GM19468 (cell line): ENCODE measurements around the gene ITSN1.

ENCODE experiments used
- ATAC-seq: cut with Tn5 transposase; IDR thresholded peaks from one replicate; pipeline ENCODE4 v1.9.1; 2021; ENCODE audit warnings: mild to moderate bottlenecking, moderate library complexity, moderate number of reproducible peaks; ENCODE audit not compliant: unreplicated experiment; ENCODE audit errors: extremely low read depth

The ITSN1 gene

DNA sequence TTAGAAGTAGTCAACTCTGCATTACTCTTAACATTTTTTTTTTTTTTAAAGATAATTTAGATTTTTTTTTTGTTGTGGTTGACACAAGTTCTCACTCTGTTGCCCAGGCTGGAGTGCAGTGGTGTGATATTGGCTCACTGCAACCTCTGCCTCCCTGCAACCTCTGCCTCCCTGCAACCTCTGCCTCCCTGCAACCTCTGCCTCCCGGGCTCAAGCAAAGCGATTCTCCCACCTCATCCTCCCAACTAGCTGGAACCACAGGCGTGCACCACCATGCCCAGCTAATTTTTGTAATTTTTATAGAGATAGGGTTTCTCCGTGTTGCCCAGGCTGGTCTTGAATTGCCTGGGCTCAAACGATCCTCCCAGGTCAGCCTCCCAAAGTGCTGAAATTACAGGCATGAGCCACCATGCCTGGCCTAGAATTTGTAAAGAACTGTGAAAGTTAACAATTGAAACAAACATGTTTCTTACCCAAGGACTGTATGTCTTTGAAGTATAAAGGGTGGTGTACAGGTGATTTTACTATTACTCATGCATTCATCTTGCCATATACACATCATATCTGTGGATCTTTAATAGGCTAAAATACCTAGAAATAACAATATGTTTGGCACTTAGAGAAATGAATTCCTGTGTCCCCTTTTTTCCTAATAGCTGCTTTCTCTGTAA lies 158.6 kb downstream of the ITSN1 start:
- no peak for ATAC-seq

DNA sequence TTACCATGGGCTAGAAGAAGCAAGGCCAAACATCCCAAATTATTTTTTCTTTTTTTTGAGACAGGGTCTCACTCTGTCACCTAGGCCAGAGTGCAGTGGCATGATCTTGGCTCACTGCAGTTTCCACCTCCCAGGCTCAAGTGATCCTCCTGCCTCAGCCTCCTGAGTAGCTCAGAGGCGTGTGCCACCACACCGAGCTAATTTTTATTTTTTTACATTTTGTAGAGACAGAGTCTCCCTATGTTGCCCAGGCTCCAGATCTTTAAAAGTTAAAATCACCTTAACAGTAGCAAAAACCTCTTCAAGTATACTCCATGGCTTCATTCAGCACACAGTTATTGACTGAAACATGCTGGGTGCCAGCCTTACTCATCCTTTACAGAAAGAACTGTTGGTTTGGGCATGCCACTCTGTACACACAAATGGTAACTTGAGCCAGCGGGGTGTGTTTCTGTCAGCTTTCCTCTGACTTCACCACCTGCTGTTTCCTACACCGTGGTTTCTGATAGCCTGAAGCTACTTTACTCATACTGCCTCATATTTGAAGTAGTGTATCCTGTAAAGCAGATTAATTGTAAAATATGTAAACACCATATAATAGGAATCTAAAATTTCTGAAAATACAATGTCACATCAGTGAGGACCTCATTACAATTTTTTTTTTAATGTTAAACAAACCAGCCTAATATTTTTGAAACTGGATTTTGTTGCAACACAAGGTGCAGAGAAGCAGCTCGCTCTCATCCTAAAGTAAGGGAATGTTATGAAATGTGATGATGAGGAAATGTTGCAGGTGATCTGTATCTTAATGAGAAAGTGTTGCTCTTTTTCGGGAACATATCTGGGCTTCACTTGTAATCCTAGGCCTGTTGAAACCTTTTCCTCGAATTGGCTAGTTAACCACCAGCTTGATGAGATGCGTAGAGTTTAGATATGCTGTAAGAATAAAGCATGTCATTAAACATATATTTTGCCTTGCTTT lies 159.4 kb downstream of the ITSN1 start:
- ATAC-seq = no peak

DNA sequence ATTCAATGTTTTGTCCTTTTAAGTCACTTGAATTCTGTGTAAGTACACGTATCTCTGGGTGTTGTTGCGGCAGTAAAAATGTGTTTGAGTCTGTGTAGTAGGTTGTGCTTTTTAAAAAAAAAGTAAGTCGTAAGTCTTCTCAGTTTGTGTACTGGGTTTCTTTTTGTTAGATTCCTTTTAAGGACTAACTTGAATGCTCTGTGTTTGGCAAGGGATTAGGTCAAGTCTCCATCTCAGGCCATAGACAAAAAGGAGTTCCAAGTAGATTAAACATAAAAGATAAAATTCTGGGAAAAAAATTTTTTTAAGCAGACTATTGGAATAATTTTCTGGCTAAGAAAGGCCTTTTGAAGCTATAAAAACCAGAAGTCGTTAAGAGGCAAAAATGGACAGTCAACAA lies 160.2 kb downstream of the ITSN1 start:
- ATAC-seq = no peak

DNA sequence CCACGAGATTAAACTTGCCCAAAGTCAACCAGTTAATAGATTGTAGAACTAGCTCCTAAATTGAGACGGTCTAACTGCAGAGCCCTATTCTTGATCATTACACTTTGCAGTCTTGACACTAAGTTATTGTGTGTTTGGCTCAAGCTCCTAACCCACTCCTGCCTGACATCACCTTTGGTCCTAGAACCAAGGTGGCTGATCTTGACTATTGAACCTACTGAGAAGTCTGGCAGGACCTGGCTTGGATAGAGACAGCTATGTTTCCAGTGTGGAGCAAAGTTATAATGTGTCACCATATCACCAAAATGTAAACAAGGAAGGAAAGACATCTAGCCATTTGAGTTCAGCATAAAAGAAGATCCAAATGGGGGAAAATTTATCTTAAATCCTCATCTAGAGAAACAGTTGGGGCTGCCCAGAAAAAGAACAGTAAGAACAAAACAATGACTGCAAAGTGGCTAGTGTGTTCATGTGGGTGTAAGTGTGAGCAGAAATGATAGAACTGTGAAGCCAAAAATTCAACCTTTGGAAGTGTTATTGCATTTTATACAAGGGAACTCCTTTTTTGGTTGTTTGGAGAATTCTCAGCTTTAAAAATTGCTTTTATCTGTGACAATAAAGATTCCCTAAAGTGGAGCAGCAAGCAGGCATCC lies 166.5 kb downstream of the ITSN1 start:
- ATAC-seq = no peak

DNA sequence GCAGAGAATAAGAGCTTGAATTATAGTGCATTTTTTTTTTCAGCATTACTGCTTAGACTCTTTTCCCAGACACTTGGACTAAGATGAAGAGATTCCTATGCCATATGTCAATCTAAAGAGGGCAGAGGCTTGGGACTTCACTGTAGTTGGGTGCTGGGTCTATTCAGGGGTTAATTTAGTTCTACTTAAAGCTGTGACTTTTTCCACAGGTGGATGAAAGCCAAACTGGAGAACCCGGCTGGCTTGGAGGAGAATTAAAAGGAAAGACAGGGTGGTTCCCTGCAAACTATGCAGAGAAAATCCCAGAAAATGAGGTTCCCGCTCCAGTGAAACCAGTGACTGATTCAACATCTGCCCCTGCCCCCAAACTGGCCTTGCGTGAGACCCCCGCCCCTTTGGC lies 168.5 kb downstream of the ITSN1 start:
- ATAC-seq = no peak

DNA sequence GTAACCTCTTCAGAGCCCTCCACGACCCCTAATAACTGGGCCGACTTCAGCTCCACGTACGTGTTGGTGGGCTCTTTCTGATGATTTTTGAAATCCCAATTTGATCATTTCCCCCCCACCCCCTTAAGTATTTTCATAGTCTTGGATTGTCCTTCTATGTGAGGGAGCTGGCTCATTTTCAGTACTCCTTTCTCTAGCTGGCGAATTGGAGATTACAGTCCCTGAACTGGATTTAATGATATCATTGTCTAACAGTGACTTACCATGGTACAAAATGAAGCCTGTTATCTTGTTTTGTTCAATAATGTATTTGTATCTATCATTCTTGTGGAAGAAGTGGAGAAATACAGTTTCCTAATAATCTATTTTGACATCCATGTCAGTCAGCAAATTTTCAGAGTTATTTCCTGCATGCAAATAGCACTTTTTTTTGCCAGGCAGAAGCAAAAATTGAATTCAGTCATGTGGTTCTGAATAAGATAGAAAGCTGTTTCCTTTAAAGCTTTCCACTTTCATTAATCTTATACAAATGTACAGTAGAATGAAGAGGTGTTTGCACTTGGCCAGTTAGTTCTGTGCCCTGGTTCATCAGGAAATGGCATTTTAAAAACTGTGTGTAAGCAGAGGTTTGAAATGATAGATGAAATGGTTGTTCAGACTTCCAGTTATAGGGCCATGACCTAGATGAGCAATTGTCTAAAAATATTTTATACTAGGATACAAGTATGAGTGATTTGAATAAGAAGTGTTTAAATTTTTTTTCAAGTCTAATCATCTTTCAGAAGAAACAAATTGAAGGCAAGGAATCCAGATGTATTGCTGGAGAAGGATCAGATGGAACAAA lies 169.1 kb downstream of the ITSN1 start:
- ATAC-seq = no peak

DNA sequence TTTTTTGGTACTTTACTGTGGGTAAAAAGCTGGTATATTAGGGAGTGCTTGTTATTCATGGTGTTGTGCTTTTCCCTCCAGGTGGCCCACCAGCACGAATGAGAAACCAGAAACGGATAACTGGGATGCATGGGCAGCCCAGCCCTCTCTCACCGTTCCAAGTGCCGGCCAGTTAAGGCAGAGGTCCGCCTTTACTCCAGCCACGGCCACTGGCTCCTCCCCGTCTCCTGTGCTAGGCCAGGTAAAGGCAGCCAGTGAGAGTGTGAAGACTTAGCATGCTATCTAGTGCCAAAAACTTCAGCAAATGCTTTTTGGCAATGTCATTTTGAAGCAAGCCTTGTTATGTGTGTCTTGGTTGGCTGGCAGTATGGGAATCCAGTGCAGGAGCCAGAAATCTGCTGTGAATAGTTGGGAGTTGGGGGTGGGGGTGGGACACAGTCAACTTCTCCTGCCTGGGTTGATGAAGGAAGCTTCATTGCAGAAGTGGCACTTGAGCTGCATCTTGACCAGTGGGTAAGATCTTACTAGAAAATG lies 171.6 kb downstream of the ITSN1 start:
- ATAC-seq = no peak

DNA sequence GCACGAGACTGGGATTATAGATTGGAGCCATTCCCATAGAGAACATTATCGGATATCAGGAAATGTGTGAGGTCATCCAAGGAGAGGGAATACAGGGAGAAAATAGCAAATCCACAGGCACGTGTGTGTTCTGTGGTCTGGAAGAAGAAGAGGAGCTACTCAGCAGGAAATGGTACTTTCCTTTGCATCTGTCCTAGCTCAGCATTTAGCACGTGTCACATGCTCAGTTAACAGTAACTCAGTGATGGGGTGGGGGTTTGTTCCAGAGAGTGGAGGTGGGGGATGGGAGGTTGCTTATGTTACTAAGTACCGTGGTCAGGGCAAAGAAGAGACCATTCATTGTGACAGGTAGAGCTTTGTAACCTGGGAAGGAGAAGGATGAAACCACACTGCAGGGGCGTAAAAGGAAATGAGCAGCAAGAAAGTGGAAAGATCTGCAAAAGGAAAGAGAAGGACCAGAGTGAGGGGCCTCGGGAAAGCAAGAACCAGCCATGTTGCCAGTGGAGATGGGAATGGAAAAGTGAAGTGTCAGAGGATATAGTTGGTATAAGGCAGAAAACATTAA lies 172.9 kb downstream of the ITSN1 start:
- ATAC-seq = no peak

DNA sequence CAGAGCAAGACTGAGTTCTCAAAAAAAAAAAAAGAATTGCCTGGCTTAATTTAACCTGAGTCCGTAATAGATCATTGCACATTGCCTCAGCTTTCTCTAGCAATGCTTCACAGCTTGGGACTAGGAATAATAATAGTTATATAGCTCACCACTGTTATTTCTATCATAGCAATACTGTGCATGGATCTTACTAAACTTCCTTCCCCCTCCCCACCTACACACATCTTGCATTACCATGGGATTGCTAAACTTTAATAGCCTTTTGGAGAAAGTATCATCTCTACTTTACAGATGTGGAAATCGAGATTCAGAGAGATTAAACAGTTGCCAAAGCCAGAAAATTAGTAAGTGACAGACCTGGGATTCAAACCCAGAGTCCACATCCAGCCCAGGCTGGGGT lies 173.9 kb downstream of the ITSN1 start:
- ATAC-seq = no peak

DNA sequence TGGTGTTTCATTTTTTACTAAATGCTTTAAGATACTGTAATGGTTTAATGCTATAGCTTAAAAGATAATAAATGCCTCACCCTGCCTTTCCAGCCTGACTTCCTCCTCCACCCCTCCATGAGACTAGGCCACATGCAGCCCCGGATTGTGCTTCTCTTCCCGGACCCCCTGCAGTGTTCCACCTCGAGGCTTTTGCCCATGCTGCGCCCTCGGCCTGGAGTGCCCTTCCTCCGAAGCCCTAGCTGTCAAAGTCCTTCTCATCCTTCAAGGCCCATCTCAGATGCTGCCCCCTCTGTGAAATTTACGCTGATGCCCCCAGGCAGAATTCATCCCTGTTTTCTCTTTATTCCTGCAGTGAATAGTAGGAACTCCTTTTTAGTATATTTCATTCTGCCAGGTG lies 174.8 kb downstream of the ITSN1 start:
- ATAC-seq = no peak

DNA sequence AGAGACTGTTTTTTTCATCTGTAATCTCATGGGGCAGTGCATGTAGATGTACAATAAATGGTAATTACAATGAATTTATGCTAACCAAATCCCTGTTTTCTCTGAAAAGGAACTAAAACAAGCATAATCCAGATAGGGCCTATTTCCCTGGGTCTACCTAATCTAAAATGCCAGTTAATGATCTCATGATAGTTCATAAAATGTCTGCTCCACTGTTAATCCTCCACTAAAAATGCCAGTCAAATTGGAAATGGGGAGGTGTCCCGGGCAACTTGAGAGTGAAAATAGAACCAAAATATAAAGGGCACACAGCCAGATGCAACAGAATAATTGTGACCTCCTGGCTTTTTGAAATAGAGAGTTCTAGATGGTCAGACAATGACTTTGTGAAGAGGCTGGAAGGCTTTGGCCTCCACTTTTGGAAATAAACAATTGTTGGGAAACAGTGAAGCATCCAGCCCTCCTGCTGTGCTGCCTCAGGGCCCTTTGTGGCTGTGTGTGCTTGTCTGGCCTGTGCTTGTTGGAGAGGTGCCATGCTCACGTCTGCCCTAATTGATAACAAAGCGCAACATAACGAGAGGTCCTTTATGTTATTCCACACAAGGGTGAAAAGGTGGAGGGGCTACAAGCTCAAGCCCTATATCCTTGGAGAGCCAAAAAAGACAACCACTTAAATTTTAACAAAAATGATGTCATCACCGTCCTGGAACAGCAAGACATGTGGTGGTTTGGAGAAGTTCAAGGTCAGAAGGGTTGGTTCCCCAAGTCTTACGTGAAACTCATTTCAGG lies 175.6 kb downstream of the ITSN1 start:
- ATAC-seq = no peak

DNA sequence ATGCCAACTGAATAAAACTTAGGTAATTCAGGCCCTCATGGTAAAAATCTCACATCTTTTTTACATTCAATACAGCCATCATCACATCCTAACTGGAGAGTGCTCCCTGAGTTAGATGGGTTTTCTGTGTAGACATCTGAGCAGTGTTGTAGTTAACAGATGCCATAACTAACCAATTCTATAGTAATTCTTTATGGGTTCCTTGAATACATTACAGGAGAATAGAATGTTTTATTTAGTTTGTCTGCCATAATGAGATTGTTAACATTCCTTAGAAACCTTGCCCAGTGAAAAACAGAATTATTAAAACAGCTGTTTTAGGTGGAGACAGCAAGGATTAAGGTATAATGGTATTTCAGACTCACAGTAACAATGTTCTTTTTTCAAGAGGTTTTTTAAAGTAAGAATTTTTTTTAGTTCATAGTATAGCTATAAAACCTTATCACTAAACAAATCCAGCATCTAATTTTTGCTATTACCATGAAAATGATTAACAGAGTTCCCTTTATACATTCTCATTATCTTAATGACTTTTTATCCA lies 178.0 kb downstream of the ITSN1 start:
- ATAC-seq = no peak

DNA sequence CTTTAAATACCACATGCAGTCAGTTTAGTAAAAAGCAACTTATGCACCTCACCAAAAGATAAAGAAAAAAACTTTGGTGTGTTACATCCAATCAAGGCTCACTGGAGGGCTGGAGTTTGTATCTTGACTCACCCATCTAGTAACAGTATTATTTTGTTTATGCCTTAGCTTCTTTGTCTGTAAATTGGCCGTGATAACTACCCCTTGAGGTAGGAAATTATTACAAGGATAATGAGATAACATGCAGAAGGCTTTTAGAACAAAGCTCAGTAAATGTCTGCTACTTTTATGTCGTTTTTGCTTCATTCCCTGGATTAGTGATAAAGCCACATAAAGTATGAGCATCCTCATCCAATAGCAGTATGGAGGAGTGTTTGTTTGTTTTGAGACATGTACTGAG lies 178.5 kb downstream of the ITSN1 start:
- no peak for ATAC-seq

DNA sequence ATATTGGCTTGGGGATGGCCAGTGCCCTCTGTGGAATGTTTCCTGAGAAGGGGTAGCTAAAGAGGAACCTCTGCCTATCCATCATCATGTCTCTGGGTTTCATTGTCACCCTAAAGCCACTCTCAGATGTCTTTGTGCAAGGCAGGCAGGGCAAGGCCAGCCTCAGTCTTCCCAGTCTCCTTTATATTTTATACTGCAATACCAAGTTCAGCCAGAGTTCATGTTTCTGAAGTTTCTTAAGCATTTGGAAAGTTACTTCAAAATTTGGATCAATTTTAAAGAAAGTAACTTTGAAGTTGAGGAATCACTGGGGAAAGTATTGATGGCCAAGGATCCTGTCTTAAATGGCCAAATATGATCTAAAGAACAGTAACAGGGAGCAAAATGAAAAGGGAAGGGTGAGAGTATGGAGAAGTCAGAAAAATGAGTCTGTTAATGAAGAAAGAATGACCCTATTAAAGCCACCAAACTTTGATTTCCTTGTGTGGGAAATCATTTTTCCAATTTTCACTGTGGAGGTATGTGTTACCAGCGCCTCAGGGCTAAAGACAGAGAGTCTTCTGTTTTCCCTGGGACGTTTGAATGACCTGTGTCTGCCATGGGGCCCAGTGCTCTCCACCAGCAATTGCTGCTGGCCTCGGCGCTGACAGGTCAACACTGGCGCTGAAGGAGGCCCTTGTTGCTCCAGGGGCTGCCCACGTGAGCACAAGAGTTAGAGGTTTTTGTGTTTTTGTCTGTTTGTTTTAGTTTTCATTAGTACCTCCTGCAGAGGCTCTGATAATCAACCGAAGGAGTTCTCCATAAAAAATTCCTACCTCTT lies 179.4 kb downstream of the ITSN1 start:
- ATAC-seq = no peak

DNA sequence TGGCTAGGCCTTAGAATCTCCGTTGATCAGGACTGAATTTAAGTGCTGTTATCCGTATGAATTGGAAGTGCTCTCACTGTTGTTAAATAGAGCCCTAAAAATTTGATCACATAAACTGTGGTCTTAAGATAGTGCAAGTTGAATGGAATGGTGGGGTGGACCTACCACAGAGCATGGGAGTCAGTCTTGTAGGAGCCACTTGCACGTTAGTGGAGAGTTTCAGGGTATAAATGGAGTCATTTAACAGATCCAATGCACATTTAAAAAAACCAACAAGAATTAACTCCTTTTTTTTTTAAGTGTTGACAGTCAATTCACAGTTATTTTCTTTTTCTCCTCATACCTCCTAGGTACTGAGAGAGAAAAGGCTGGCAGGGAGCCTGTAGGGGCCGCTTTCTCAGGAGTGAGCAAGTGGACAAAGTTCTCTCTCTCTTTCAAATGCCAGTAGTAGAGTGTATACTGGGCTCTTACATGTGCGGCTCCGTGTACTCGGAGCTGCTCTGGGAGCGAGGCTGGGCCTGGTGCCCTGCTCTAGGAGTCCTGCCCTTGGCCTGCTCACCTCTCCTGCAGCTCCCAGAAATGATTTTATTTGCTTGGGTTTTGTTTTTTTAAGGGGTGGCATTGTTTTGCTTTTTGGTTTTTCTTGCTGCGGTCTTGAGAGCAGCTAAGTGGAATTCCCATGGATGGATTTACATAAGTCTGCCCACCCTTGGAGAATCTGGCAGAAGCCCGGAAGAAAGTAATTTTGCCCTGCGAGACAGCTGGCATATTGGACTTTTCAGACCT lies 182.0 kb downstream of the ITSN1 start:
- no peak for ATAC-seq

DNA sequence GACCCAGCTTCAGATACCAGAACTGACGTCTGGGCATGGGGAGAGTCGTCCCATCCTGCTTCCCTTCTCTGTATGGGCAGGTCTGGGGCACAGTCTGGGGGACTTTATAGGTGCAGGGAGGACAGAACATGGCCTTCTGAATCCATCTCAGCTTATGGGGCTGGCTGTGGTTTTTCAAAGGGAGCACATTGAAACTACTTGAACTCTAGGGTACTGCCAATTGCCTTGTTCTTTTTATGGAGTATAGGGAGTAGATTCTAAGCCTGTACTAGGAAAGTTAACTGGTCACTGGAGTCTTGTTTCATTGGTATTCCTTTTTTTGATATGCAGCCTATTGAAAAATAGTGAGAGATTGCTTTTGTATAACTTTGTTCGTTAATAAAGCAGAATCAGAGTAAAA lies 183.1 kb downstream of the ITSN1 start:
- ATAC-seq = no peak

DNA sequence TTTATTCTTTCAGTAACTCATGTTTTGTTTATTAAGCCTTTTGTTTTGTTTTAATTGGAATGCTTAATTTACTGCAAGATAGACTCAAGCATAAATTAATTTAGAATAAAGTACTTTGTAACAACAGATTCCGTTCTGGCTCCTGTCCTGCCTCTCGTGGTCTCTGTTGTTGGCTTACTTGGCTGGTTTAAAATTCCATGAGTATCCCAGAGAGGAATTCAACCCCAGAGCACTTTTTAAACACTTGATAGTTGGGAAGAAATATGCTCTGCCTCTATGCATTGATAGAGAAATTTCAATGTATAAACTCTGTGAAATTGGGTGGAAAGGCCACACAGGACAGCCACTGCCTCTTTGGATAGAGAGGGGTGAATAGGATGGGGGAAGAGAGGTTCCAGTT lies 183.6 kb downstream of the ITSN1 start:
- no peak for ATAC-seq
